HG02840 (cell line): ENCODE measurements around the gene GPR17.

Source experiments
- ATAC-seq: cut with Tn5 transposase; IDR thresholded peaks from one replicate; pipeline ENCODE4 v1.9.1; 2021; ENCODE audit warnings: mild to moderate bottlenecking, moderate library complexity, moderate number of reproducible peaks; ENCODE audit not compliant: unreplicated experiment, low FRiP score

The GPR17 gene, protein sequence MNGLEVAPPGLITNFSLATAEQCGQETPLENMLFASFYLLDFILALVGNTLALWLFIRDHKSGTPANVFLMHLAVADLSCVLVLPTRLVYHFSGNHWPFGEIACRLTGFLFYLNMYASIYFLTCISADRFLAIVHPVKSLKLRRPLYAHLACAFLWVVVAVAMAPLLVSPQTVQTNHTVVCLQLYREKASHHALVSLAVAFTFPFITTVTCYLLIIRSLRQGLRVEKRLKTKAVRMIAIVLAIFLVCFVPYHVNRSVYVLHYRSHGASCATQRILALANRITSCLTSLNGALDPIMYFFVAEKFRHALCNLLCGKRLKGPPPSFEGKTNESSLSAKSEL

GRCh38 chr2:127645395-127646291, at the start of gene GPR17:
TSS of gene GPR17 (plus strand) at chr2:127646153. CDS start at chr2:127650736, 4,583 bp downstream.
- no peak for ATAC-seq

DNA sequence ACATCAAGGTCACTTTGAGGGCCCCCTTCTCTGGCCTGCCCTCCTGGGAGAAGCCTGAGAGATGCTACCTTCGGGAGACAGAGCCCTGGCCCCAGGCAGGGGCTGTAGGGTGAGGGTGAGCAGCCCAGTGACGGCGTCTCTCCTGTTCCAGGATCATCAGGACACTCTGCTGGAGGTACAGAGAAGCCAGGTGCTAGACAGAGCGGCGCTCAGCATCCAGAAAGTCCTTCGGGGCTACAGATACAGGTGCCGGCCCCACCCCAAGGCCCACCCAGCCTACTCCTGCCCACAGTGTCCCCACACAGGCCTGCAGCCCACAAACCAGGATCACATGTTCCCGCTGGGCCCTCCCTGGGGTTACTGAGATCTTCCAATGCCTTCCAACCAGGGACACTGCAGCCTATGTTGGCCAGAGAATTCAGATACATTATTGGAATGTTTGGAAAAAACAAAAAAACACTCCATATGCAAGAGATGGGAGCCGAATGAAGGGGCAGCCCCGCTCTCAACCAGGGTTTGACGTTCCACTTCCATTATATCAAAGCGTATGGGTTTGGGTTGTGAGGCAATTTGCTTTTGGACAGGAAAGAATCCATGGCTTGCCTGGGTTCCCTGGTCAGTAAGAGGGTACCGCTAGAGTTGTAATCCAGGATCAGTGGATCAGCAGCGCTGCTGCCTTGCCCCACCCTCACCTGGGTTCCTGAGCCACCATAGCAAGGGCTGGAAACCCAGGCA, 49.5 kb upstream of the GPR17 start:
- ATAC-seq: no peak

GRCh38 chr2:127597046-127597983, 48.6 kb upstream of the GPR17 start:
- ATAC-seq: no peak

DNA sequence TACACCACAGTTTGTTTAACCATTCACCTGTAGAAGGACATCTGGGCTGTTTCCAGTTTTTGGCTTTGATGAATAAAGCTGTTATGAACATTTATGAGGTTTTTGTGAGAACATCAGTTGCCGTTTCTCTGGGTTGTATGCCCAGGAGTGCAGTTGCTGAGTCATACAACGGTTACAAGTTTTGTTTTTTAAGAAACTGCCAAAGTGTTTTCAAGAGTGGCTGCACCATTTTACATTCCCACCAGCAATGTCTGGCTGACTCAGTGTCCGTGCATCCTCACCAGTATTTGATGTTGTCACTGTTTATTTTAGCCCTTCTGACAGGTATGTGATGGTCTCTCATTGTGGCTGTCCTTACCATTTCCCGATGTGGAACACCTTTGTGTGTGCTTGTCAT, 48.0 kb upstream of the GPR17 start:
- no peak for ATAC-seq

- ATAC-seq: no peak
Measured at GRCh38 chr2:127598711-127599110, 47.2 kb upstream of the GPR17 start.

GRCh38 chr2:127599211-127599610, 46.7 kb upstream of the GPR17 start:
- no peak for ATAC-seq

DNA sequence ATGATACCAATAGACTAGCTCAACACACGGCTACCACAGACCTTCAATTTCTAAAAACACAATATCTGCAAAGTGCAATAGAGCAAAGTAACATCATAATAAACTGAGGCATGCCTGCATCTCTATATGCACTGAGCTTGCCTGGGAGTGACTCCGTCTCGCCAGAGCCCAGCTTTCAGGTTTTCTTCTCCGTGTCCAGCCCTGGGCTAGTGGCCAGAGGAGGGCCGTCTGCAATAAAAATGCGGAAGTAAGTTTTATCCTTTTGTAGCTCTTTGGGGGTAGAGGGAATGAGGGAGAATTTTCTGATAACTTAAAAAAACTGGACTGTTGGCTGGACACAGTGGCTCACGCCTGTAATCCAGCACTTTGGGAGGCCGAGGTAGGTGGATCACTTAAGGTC, 41.0 kb upstream of the GPR17 start:
- no peak for ATAC-seq

DNA sequence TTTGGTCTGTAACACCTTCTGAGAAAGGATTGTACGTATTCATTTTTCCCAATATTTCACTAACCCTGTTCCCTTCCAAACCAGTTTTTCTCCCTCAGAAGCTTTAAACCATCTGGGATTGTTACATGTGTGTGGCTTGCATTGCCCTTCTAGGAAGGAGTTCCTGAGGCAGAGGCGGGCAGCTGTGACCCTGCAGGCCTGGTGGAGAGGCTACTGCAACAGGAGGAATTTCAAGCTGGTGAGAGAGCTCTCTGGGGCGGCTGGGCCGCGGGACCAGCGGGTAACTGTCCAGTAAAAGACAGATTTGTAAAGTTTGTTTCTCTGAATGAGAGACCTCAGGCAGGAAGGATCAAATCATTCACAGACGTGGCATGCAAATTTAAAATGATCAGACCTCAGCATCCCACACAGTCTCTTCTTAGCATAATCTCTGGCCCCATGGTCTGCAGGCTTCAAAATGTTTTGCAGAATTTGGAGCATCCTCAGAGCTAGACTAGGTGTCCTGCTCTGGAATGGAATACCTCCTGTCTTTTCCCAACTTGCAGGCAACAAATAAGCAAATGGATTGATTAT, 40.2 kb upstream of the GPR17 start:
- no peak for ATAC-seq

DNA sequence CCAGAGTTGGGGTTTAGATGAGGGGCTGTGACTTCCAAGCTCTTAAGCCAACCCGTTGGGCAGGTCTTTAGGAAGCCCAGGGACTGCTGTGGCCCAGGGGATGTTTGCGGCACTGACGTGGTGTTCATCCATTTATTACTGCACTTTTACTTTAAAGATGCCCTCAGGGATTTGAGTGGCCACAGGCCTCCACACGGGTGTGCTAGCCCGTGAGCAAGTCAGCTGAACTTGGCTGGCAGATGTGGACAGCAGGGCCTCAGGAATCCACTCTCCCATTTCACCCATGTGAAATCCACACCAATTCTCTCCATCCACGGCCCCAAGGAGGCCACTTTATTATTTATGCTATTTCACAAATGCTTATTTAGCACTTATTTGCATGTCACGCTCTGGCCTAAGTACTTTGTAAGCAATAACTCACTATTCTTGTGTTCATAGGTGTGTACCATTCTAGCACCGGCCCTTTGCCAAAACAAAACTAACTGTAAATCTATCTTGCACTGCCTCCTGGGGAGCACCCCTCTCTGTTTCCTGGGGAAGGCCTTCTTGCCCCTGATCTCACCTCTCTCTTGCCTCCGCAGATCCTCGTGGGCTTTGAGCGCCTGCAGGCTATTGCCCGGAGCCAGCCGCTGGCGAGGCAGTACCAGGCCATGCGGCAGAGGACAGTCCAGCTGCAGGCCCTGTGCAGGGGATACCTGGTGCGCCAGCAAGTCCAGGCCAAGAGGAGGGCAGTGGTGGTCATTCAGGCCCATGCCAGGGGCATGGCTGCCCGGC, 39.1 kb upstream of the GPR17 start:
- ATAC-seq: no peak

DNA sequence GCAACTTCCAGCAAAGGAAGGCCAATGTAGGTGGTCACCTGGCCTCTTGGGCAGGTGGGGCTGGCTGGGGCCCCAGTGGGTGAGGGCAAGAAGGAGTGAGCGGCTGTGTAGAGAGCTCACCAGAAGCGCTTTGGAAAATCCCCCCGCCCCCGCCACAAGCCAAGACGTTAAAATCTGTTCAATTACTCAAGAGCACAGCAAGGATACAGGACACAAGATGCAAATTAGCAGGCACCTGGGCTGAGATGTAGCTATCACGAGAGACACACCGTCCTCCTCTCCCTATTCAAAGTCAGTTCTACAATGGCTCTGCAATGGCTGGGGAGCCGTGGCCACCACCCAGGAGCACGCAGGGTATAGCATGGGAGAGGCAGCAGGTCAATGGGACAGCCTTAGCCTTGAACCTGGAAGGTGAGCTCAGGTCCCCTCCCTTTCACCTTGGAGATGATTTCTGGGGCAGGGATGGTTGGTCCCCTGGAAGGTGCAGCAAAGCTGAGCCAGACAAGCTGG, 38.5 kb upstream of the GPR17 start:
- no peak for ATAC-seq

DNA sequence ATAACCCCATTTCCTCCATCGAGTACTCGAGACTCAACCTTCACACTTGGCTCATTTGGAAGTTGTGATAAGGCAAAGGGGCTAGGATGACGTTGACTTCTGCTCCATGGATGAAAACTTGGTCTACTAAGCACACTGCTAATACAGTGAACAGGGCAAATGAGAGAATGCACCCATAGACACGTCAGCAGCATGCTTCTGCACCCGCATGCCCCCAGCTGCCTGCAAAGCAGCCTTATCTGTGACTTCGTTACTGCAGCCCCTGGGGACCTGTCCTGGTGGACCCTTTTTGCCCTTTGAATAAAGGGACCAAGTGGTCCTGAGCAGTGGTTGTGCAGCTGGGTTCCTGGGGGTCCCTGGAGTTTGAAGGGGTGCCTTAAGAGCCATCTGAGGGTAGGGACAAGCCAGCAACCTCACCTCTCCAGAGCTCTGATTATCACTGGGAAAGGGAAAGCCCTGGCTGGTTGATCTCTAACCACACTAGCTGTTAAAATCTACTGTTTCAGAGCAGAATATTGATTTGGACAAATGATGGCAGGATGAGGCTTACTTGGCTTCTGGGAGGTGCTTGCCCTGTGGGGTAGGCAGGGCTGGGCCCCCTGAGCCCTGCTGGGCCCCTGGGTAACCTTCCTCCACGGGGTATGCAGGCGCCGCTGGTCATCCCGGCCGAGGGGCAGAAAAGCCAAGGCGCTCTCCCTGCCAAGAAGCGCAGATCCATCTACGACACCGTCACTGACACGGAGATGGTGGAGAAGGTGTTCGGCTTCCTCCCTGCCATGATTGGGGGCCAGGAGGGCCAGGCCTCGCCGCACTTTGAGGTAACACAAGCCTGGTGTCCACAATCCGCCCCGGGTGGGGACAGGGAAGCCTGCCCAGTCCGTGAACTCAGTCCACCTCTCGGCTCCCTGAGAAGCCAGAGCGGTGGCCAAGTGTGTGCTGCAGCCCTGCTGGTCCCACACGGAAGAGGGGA, 37.6 kb upstream of the GPR17 start:
- no peak for ATAC-seq

GRCh38 chr2:127609031-127609751, 36.8 kb upstream of the GPR17 start:
- no peak for ATAC-seq

DNA sequence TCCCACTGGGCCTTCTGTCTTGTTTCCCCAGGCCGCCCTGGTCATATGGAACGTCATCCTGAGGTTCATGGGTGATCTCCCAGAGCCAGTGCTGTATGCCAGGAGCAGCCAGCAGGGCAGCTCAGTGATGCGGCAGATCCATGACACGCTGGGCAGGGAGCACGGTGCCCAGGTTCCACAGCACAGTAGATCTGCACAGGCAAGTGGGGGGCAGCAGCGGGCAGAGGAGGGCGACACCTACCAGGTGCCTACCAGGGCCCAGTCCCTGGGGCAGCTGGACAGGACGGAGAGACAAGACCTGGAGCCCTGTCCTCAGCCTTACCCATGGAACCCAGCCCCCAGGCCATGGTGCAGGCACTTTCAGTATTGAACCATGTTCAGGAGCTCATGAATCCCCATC, 36.1 kb upstream of the GPR17 start:
- no peak for ATAC-seq

GRCh38 chr2:127610561-127610960, 35.4 kb upstream of the GPR17 start:
- no peak for ATAC-seq

DNA sequence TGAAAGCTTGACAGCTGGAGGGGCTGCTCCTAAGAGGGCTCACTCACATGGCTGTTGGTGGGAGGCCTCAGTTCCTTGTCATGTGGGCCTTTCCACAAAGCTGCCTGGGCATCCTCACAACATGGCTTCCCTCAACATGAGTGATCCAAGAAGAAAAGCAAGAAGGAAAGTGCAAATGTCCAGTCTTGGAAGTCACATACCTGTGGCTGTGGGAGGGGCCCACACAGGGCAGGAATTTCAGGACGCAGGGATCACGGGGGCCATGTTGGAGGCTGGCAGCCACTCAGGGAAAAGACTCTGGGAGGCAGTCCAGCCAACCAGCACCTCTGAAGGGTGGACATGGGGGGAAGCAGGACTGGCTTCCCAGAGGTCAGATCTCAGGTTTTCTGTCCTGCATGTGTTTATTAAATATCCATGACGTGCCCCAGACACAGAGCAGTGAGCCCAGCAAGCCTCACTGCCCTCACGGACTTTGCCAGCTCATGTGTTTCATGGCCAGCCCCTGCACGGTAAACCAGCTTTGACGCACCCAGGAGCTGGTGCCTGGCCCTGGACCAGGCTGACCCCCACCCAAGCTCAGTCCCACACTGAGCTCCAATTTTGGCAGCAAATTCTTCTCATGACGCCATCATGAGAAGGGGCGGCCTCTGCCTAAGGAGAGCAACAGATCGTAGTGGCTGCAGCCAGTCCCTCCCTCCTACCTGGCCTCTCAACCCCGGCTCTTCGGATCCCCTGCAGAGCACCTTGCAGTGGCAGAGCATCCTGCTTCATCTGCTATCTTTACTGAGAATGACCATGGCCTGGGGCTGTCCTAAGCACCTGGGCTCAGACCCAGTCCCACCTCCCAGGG, 34.7 kb upstream of the GPR17 start:
- no peak for ATAC-seq
